Mesothelial cell of epicardium (in vitro differentiated cells): ENCODE data around the gene BIRC7. TPM values are rescaled to one million over a fixed set of nuclear protein-coding genes. Genes with fewer than 3 reads are reported as not detected.

Experiments
- DNase-seq, 2 experiments: peaks; one replicate each; pipeline ENCODE4 v3.0.0; 2021; ENCODE audit warnings: low spot score in 2 of 2; ENCODE audit not compliant: unreplicated experiment in 2 of 2
- H3K27ac Mint-ChIP-seq: 2 replicates; pipeline ENCODE4 v1.8.0; 2021; ENCODE audit warnings: mixed read lengths
- H3K27me3 Mint-ChIP-seq: 2 replicates; pipeline ENCODE4 v1.8.0; 2021; ENCODE audit warnings: low read depth, mixed read lengths
- H3K36me3 Mint-ChIP-seq: 2 replicates; pipeline ENCODE4 v1.8.0; 2021; ENCODE audit warnings: mixed read lengths
- H3K4me1 Mint-ChIP-seq: 2 replicates; pipeline ENCODE4 v1.8.0; 2021; ENCODE audit warnings: mixed read lengths
- H3K4me3 Mint-ChIP-seq: 2 replicates; pipeline ENCODE4 v1.8.0; 2021; ENCODE audit warnings: mild to moderate bottlenecking, moderate library complexity, mixed read lengths
- H3K9me3 Mint-ChIP-seq: 2 replicates; pipeline ENCODE4 v1.8.0; 2021; ENCODE audit warnings: mixed read lengths
- total RNA-seq: library from RNA; stranded (reverse); gene quantifications from 3 replicates; pipeline ENCODE4 v1.2.1, GENCODE V29; 2021
- TF ChIP-seq, protein P1 (sequence below): fragments of 200-600 bp; sonication (generic); IDR thresholded peaks from one replicate; pipeline ENCODE4 v1.5.0; 2021; ENCODE audit warnings: antibody characterized with exemption; ENCODE audit not compliant: unreplicated experiment

Gene BIRC7
- total RNA-seq, 1 donor from 2014 or later: 0.36 TPM

DNA sequence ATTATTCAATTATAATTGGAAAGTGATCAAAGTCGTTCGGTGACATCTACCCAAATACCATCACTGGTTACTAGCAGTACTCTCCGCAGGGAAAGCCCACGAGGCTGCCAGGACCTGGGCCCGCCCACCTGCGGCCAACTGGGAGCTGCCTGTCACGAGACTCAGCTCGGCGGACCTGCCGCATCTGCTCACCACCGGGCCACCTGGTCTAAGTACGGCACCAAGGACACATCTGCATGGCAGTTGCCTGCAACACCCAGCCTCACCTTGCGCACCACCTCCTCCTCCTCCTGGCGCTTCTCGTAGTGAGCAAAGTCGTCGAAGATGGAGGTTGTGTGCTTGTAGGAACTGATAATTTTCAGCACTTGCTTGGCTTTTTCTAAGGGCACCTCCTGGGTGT, 33.7 kb upstream of the BIRC7 start:
- no peak overlapping the region for H3K4me3 Mint-ChIP-seq
- peaks cover 23% of the 10 kb centered on the region for H3K36me3 Mint-ChIP-seq
- DNase-seq: no peak
- TF ChIP-seq, protein P1, sequence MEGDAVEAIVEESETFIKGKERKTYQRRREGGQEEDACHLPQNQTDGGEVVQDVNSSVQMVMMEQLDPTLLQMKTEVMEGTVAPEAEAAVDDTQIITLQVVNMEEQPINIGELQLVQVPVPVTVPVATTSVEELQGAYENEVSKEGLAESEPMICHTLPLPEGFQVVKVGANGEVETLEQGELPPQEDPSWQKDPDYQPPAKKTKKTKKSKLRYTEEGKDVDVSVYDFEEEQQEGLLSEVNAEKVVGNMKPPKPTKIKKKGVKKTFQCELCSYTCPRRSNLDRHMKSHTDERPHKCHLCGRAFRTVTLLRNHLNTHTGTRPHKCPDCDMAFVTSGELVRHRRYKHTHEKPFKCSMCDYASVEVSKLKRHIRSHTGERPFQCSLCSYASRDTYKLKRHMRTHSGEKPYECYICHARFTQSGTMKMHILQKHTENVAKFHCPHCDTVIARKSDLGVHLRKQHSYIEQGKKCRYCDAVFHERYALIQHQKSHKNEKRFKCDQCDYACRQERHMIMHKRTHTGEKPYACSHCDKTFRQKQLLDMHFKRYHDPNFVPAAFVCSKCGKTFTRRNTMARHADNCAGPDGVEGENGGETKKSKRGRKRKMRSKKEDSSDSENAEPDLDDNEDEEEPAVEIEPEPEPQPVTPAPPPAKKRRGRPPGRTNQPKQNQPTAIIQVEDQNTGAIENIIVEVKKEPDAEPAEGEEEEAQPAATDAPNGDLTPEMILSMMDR: no peak
- no peaks in the 10 kb centered on the region for H3K9me3 Mint-ChIP-seq
- H3K27me3 Mint-ChIP-seq: no peaks in the 10 kb centered on the region
- H3K27ac Mint-ChIP-seq: no peak overlapping the region
- peaks cover 6% of the 10 kb centered on the region for H3K4me1 Mint-ChIP-seq

DNA sequence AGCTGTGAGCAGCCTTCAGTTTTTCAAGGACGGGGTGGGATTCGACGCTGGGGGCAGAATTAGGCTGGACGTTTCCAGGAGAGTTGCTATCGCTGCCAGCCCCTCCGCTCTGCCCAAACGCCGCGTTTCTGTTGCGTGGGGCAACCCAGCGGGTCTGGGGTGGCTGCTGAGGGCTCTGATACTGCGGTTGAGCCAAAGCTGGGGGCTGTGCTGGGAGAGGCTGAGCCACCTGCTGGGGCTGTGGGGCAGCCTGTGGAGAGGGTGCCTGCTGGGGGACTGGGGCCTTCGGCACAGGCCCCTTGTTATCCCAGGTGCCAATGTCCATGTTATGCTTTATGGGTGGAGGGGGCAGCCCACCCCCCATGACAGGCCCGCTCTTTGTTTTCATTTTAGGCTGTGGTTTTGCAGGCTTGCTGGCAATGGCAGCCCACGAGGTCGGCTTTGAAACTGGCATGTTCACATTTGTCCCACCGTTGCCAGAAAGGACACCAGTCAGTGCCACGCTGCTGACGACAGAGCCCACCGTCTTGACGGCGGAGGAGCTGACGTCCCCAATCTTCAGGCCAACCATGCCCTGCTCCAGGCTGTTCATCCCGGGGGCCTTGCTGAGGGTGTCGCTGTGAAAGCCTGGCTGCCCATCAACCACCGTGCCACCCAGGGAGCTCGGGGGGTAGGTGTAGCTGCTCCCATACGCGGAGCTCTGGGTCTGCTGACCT, 32.7 kb upstream of the BIRC7 start:
- H3K4me3 Mint-ChIP-seq: no peak overlapping the region
- no peaks in the 10 kb centered on the region for H3K27me3 Mint-ChIP-seq
- TF ChIP-seq, protein P1: no peak
- no peak for DNase-seq
- peaks cover 6% of the 10 kb centered on the region for H3K4me1 Mint-ChIP-seq
- H3K27ac Mint-ChIP-seq: no peak overlapping the region
- H3K36me3 Mint-ChIP-seq: peaks cover 26% of the 10 kb centered on the region
- H3K9me3 Mint-ChIP-seq: no peaks in the 10 kb centered on the region

DNA sequence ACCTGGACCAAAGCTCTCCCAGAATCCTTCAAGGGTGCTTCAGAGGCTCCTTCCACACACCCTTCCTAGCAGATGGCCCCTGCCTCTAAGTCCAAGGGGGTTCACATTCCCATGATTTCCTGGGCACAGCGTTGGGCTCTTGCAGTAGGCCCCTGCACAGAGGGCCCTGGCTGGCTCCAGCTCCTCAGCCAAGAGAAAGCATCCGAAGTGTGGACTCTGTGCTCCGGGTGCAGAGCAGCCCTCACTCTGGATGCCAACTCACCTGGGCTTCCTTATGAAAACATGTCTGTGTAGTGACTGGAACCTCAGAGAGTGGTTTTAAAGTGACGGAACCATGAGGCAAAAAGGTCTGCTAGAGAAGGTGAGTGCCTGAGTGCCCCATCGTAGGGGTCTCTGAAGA, 31.3 kb upstream of the BIRC7 start:
- no peaks in the 10 kb centered on the region for H3K9me3 Mint-ChIP-seq
- no peaks in the 10 kb centered on the region for H3K27me3 Mint-ChIP-seq
- no peaks in the 10 kb centered on the region for H3K4me1 Mint-ChIP-seq
- TF ChIP-seq, protein P1: no peak
- H3K27ac Mint-ChIP-seq: no peak overlapping the region
- no peak for DNase-seq
- no peak overlapping the region for H3K4me3 Mint-ChIP-seq
- H3K36me3 Mint-ChIP-seq: peaks cover 27% of the 10 kb centered on the region

DNA sequence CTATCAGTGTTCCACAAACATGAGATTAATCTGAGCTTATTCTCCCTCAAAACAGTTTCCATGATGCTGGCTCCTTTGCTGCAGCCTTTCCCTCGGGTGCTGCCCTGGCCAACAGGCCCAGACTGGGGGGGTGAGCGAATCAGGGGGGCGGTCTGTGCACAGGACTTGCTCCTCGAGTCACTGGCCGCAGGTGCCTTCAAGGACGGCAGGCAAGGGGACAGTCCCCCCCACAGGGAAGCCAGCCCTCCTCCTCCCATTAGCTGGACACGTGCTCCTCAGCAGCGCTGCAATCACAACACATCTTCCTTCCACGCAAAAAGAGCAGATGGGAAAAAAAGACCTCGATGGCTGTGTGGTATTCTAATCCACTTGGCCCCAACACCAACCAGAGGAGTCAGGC, 29.8 kb upstream of the BIRC7 start:
- no peak for DNase-seq
- TF ChIP-seq, protein P1: no peak
- no peaks in the 10 kb centered on the region for H3K4me1 Mint-ChIP-seq
- no peak overlapping the region for H3K4me3 Mint-ChIP-seq
- H3K27ac Mint-ChIP-seq: no peak overlapping the region
- H3K27me3 Mint-ChIP-seq: no peaks in the 10 kb centered on the region
- peaks cover 28% of the 10 kb centered on the region for H3K36me3 Mint-ChIP-seq
- no peaks in the 10 kb centered on the region for H3K9me3 Mint-ChIP-seq

DNA sequence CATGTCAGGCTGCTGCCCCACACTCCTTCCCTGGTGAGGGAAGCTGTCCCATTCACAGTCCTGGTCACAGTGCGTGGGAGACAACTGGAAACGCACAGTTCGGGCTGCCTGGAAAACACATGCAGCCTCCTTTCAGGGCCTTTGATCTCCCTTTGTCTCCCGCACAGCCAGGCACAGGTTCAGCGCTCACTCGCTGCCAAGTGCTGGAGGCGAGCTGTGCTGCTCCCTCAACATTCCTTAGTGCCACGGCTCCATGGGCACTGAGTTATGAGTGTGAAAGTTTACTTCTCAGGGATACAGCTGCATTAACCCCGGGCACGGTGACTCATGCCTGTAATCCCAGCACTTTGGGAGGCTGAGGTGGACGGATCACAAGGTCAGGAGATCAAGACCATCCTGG, 28.8 kb upstream of the BIRC7 start:
- Mint-ChIP-seq H3K4me1 (peaks cover under 1% of the 10 kb centered on the region), H3K27ac (no peak overlapping the region)
- DNase-seq: no peak

More for the DNA sequence above, 28.8 kb upstream of the BIRC7 start:
- Mint-ChIP-seq H3K9me3 (no peaks in the 10 kb centered on the region), H3K36me3 (peaks cover 22% of the 10 kb centered on the region), H3K27me3 (no peaks in the 10 kb centered on the region), H3K4me3 (no peak overlapping the region)
- TF ChIP-seq, protein P1: no peak
